Caco-2 (cell line): ENCODE data around the gene SFTPA1. TPM values are rescaled to one million over a fixed set of nuclear protein-coding genes. Genes with fewer than 3 reads are reported as not detected.
A peak's percentile ranks its signal among the peaks of the same experiment; 100 is the strongest.
"Not testable (repeated sequence)": the region's sequence is repeated elsewhere in the genome, so short reads cannot be mapped to it uniquely, and the experiment has no call there.

Source experiments
- BruUV-seq: library from RNA; stranded (reverse); fragments of 400-500 nt; replicated peaks from 2 replicates; lab custom pipeline; 2021; lab: Mats Ljungman, UMichigan
- CTCF ChIA-PET: fragments of 300-600 bp; sonication (Branson Sonifier 250); formaldehyde crosslinking; loops from one replicate; lab custom pipeline; 2022; ENCODE audit warnings: antibody characterized with exemption; lab: Charles Lee
- POLR2A ChIA-PET: fragments of 300-600 bp; sonication (Branson Sonifier 250); formaldehyde crosslinking; loops from one replicate; lab custom pipeline; 2022; ENCODE audit warnings: antibody characterized with exemption; lab: Charles Lee
- DNase-seq, 2 experiments: peaks; one replicate each; pipeline versions ENCODE4 v3.0.0 to v3.0.0-alpha.2; 2020 to 2022
- H3K27me3 ChIP-seq: replicated peaks from 2 replicates; pipeline ENCODE4 v1.6.0; 2011; ENCODE audit warnings: low read length; ENCODE audit not compliant: control insufficient read depth, insufficient read depth
- H3K36me3 ChIP-seq: 2 replicates; pipeline ENCODE4 v1.5.1; 2011; ENCODE audit warnings: low read length; ENCODE audit not compliant: control insufficient read depth, insufficient read depth
- H3K4me1 ChIP-seq: fragments of 250-450 bp; sonication (Bioruptor Pico); 2 replicates; pipeline ENCODE4 v1.5.1; 2020; ENCODE audit warnings: mild to moderate bottlenecking
- H3K4me3 ChIP-seq: 2 replicates; pipeline ENCODE4 v1.5.1; 2011; ENCODE audit warnings: low read depth, mild to moderate bottlenecking, control low read depth, low read length
- H3K9me3 ChIP-seq: fragments of 250-450 bp; sonication (Bioruptor Pico); 2 replicates; pipeline ENCODE4 v1.5.1; 2020; ENCODE audit warnings: mild to moderate bottlenecking, moderate library complexity
- H3K27ac Mint-ChIP-seq: one replicate; pipeline ENCODE4 v1.8.0; 2022; ENCODE audit warnings: mixed read lengths; ENCODE audit not compliant: unreplicated experiment
- H3K27me3 Mint-ChIP-seq: one replicate; pipeline ENCODE4 v1.8.0; 2022; ENCODE audit warnings: mixed read lengths; ENCODE audit not compliant: insufficient read depth, unreplicated experiment
- H3K36me3 Mint-ChIP-seq: one replicate; pipeline ENCODE4 v1.8.0; 2022; ENCODE audit warnings: mild to moderate bottlenecking, mixed read lengths; ENCODE audit not compliant: insufficient read depth, unreplicated experiment
- H3K4me1 Mint-ChIP-seq: one replicate; pipeline ENCODE4 v1.8.0; 2022; ENCODE audit warnings: low read depth, mixed read lengths; ENCODE audit not compliant: unreplicated experiment
- H3K4me3 Mint-ChIP-seq: one replicate; pipeline ENCODE4 v1.8.0; 2022; ENCODE audit warnings: mild to moderate bottlenecking, moderate library complexity, mixed read lengths; ENCODE audit not compliant: unreplicated experiment
- H3K9me3 Mint-ChIP-seq: one replicate; pipeline ENCODE4 v1.8.0; 2022; ENCODE audit warnings: mixed read lengths; ENCODE audit not compliant: unreplicated experiment
- CTCF ChIP-seq, 2 experiments: fragments of 200-600 bp in 1 of 2; IDR thresholded peaks; 1 replicate in 1 of 2; 2 replicates in 1 of 2; pipeline versions ENCODE4 v1.5.1 to v1.8.0; 2011 to 2022; ENCODE audit warnings: antibody characterized with exemption in 1 of 2, control low read depth in 1 of 2, inconsistent platforms in 1 of 2, low read depth in 1 of 2, low read length in 1 of 2, mild to moderate bottlenecking in 1 of 2, moderate library complexity in 1 of 2; ENCODE audit not compliant: insufficient read depth in 1 of 2, severe bottlenecking in 1 of 2, unreplicated experiment in 1 of 2
- intact Hi-C: fragments of 100-400 bp; cut with micrococcal nuclease; formaldehyde crosslinking; loops from one replicate; pipeline ENCODE4 v1.10.0; 2022; ENCODE audit not compliant: unreplicated experiment
- total RNA-seq: library from RNA; stranded (reverse); gene quantifications from 2 replicates; pipeline ENCODE4 v1.2.3, GENCODE V29; 2022

SFTPA1 gene
- total RNA-seq, 1 experiment from 2014 or later: not detected

DNA sequence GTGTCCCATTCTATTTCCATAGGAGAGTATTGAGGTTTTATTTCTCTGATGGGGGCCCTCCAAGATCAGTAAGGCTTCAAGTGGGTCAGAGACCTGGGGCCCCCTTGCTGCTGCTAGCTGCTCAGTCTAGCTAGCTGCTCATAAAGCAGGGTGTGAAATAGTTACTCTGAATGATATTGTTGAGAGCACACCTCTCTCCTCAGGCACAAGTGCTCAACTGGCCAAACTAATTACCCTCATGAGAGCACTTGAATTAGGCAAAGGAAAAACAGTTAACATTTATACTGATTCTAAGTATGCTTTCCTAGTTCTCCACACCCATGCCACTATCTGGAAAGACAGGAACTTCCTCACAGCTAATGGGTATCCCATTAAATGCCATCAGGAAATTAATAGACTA is 5.4 kb upstream of the SFTPA1 start:
- no peak for TF ChIP-seq CTCF (IDR thresholded peaks at IDR 0.05; ENCODE audit: insufficient read depth in 1 of 2, low read depth in 1 of 2, low read length in 1 of 2, severe bottlenecking in 1 of 2, unreplicated experiment in 1 of 2)
- CTCF ChIA-PET: no interaction called here

DNA sequence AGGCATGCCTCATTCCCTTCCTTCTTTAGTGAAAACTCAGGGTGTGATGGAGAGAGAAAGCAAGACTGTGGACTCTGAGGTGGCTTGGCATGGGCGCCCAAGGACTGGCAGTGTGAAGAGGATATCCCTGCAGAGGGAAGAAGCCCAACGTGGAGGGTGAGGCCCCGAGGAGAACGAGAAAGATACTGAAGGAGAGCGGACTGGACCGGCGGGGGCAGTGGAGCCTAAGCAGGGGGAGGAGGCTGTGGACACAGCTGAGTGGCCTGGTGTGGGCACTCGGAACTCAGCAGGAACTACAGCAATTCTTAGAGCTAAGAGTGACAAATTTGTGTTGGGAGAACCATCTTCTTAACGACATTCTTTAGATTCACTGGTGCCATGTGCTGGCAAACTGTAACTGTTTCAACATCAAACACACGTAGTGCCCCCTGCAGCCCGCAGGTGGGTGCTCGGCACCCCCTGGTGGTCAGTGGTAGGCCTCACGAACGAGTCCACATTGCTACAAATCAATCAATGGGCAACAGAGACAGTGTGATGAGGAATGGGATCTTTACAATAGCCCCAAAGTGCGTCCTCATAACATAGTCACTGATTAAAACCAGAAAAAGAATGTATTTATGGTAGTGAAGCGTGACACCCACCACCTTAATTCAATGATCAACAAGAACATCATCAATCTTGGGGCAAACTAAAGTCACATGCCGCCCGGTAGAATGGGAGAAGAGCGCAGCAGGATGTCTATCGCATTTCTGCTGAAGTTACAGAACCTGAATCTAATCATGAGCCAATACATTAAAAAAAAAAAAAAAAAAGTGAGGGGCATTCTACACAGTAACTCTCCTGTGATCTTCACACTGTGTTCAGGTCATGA is 2.0 kb upstream of the SFTPA1 start:
- H3K9me3 Mint-ChIP-seq: no peaks in the 10 kb centered on the region
- Histone ChIP-seq H3K4me1 (no peaks in the 10 kb centered on the region), H3K4me3 (no peak overlapping the region), H3K36me3 (no peaks in the 10 kb centered on the region), H3K27me3 (no peaks in the 10 kb centered on the region; the same call in 1 of the 2 replicates), H3K9me3 (no peaks in the 10 kb centered on the region)
- H3K27ac Mint-ChIP-seq: no peak overlapping the region
- TF ChIP-seq CTCF (IDR thresholded peaks at IDR 0.05; ENCODE audit: insufficient read depth in 1 of 2, low read depth in 1 of 2, low read length in 1 of 2, severe bottlenecking in 1 of 2, unreplicated experiment in 1 of 2): peak; percentile 91 to 96
- intact Hi-C loops: loop anchor here (1.0 kb wide), 2 partner anchors 46 to 71 kb away; no protein-coding TSS in a partner anchor
- H3K36me3 Mint-ChIP-seq: no peaks in the 10 kb centered on the region
- H3K4me1 Mint-ChIP-seq: no peaks in the 10 kb centered on the region
- no peak overlapping the region for H3K4me3 Mint-ChIP-seq
- ChIA-PET POLR2A (no interaction called here), CTCF (no interaction called here)
- no TSS peak for BruUV-seq
- DNase-seq: peak; percentile 52 to 73
- H3K27me3 Mint-ChIP-seq: peaks cover 24% of the 10 kb centered on the region

More for the DNA sequence above, 5.4 kb upstream of the SFTPA1 start:
- Mint-ChIP-seq H3K27me3 (peaks cover 23% of the 10 kb centered on the region), H3K9me3 (no peaks in the 10 kb centered on the region), H3K4me3 (no peak overlapping the region), H3K27ac (no peak overlapping the region), H3K36me3 (no peaks in the 10 kb centered on the region), H3K4me1 (no peaks in the 10 kb centered on the region)
- no peaks in the 10 kb centered on the region for H3K36me3 ChIP-seq
- no peaks in the 10 kb centered on the region for H3K9me3 ChIP-seq
- H3K27me3 ChIP-seq: no peaks in the 10 kb centered on the region
- BruUV-seq: no TSS peak
- intact Hi-C loops: no loop called here
- H3K4me3 ChIP-seq: no peak overlapping the region
- POLR2A ChIA-PET: no interaction called here
- DNase-seq: no peak
- no peaks in the 10 kb centered on the region for H3K4me1 ChIP-seq

DNA sequence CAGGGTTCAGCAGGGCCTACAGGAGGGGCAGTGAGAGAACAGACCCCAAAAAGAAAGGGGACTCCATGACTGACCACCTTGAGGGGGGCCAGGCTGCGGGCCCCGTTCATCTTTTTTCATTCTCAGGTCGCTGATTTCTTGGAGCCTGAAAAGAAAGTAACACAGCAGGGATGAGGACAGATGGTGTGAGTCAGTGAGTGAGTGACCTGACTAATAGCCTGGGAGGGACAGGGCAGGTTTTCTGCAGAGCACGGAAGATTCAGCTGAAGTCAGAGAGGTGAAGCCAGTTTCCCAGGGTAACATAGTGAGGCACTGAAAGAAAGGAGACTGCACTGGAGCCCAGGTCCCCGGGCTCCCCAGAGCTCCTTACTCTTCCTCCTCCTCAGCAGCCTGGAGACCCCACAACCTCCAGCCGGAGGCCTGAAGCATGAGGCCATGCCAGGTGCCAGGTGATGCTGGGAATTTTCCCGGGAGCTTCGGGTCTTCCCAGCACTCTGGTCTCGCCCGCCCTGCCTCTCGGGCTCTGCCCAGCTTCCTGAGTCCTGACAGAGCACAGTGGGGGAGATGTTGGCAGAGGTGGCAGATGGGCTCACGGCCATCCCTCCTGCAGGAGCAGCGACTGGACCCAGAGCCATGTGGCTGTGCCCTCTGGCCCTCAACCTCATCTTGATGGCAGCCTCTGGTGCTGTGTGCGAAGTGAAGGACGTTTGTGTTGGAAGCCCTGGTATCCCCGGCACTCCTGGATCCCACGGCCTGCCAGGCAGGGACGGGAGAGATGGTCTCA is 646 bp downstream of the SFTPA1 start:
- POLR2A ChIA-PET, H3K4me3 Mint-ChIP-seq, DNase-seq, H3K27ac Mint-ChIP-seq, intact Hi-C loops, H3K9me3 Mint-ChIP-seq, H3K36me3 Mint-ChIP-seq, H3K4me1 ChIP-seq, H3K27me3 ChIP-seq, BruUV-seq, H3K9me3 ChIP-seq, H3K4me3 ChIP-seq, H3K4me1 Mint-ChIP-seq, CTCF ChIA-PET, H3K36me3 ChIP-seq: not testable (repeated sequence)
- H3K27me3 Mint-ChIP-seq: peaks cover 20% of the 10 kb centered on the region
